GM12873 (cell line): ENCODE measurements around the gene CACNA1G.

ENCODE experiments used
- CTCF ChIP-seq: IDR thresholded peaks from 2 replicates; pipeline ENCODE4 v1.5.1; 2012; ENCODE audit warnings: low read depth, mild to moderate bottlenecking, moderate library complexity, low read length, control low read depth; ENCODE audit not compliant: insufficient read depth; ENCODE audit errors: missing control alignments

CACNA1G gene

GRCh38 chr17:50632637-50633036 is 72.1 kb downstream of the CACNA1G start:
- TF ChIP-seq CTCF = no peak

- no peak for TF ChIP-seq CTCF
These were observed 73.2 kb downstream of the CACNA1G start for GRCh38 chr17:50633683-50634082.

- no peak for TF ChIP-seq CTCF
These were observed 73.9 kb downstream of the CACNA1G start, which contains the start of gene ABCC3 for GRCh38 chr17:50634224-50634914. TSS of gene ABCC3 (plus strand) at chr17:50634881. CDS start at chr17:50634937, 56 bp downstream.

GRCh38 chr17:50634915-50635731 is 74.6 kb downstream of the CACNA1G start:
- TF ChIP-seq CTCF = no peak

- TF ChIP-seq CTCF = no peak
These were observed 75.1 kb downstream of the CACNA1G start for GRCh38 chr17:50635732-50635981.

- TF ChIP-seq CTCF = no peak
These were observed 75.7 kb downstream of the CACNA1G start for GRCh38 chr17:50635982-50636803.

- TF ChIP-seq CTCF = no peak
These were observed 76.3 kb downstream of the CACNA1G start for GRCh38 chr17:50636804-50637195.
